Fibroblast of lung (primary cell): ENCODE data around the gene OCSTAMP.

ENCODE experiments used
- EZH2 ChIP-seq: IDR thresholded peaks from 2 replicates; pipeline ENCODE4 v1.5.1; 2012; ENCODE audit warnings: low read length, control low read depth, mild to moderate bottlenecking; ENCODE audit errors: missing control alignments
- TF ChIP-seq, protein P1 (sequence below), 2 donors: IDR thresholded peaks in 1 of 2; conservative IDR thresholded peaks in 1 of 2; 1 replicate in 1 of 2; 2 replicates in 1 of 2; pipeline ENCODE4 v1.5.1; 2011 to 2012; ENCODE audit warnings: low read length in 2 of 2, control low read depth in 1 of 2, inconsistent platforms in 1 of 2, low read depth in 1 of 2, mild to moderate bottlenecking in 1 of 2

DNA sequence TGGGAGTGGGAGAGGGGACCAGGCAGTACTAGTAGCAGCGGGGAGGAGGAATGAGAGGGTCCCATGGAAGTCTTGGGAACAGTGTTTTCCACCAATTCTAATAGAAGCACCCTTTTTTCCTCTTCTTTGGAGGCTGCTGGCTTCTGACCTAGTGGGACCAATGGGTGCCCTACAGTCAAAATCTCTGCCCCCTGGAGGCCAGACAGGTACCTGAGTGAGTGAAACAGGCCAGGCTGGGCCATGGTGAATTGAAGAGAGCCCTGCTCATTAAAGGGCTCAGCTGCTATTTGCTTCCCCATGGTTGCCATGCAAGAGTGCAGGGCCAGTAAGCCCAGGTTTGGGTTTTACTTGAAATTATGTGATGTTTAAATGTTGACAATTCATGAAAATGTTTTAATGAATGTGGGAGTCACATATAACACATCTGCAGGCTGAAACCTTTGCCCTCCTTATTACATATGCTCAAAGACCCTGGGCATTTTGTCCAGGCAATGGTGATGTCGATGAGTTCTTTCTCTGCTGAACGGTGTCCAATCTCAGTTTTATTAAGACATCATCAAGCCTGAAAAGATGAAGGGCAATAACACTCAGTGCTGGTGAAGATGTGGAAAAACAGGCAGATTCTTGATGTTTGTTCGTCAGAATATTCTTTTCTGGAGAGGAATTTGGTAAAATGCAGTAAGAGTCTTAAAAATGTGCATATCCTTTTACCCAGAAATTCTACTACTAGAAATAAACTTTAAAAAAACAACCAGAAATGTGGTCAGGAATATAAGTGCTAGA, 42.3 kb upstream of the OCSTAMP start:
- TF ChIP-seq, protein P1, sequence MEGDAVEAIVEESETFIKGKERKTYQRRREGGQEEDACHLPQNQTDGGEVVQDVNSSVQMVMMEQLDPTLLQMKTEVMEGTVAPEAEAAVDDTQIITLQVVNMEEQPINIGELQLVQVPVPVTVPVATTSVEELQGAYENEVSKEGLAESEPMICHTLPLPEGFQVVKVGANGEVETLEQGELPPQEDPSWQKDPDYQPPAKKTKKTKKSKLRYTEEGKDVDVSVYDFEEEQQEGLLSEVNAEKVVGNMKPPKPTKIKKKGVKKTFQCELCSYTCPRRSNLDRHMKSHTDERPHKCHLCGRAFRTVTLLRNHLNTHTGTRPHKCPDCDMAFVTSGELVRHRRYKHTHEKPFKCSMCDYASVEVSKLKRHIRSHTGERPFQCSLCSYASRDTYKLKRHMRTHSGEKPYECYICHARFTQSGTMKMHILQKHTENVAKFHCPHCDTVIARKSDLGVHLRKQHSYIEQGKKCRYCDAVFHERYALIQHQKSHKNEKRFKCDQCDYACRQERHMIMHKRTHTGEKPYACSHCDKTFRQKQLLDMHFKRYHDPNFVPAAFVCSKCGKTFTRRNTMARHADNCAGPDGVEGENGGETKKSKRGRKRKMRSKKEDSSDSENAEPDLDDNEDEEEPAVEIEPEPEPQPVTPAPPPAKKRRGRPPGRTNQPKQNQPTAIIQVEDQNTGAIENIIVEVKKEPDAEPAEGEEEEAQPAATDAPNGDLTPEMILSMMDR (conservative IDR thresholded peaks at IDR 0.05 in 1 of 2, IDR thresholded peaks at IDR 0.05 in 1 of 2; ENCODE audit: low read depth in 1 of 2, low read length in 2 of 2), result no peak
- TF ChIP-seq EZH2, result no peak
